Measurements from ENCODE around the gene PPP2R5C.

- TF ChIP-seq POLR2A (IDR thresholded peaks at IDR 0.05), result no peak
- TF ChIP-seq EP300 (IDR thresholded peaks at IDR 0.05), result no peak
These were observed 13.3 kb downstream of the PPP2R5C start for GRCh38 chr14:101774814-101775213.

Data from tibial nerve (tissue), 3 donors.